Retinal pigment epithelial cell (primary cell): ENCODE measurements around the gene ACVR1.

Source experiments
- DNase-seq: peaks from one replicate; pipeline ENCODE4 v3.0.0-alpha.2; 2010; ENCODE audit warnings: low read depth
- H3K4me3 ChIP-seq: 2 replicates; pipeline ENCODE4 v1.5.1; 2011; ENCODE audit warnings: mild to moderate bottlenecking, low read length, control low read depth, moderate library complexity
- CTCF ChIP-seq: conservative IDR thresholded peaks from 2 replicates; pipeline ENCODE4 v1.5.1; 2011; ENCODE audit warnings: low read depth, low read length, control low read depth, inconsistent platforms

Gene ACVR1

GRCh38 chr2:157901325-157901724 is 25.2 kb upstream of the ACVR1 start:
- TF ChIP-seq CTCF, result peak; percentile 47
- no peak overlapping the region for H3K4me3 ChIP-seq
- DNase-seq, result no peak

- H3K4me3 ChIP-seq, result no peak overlapping the region
- DNase-seq, result no peak
- TF ChIP-seq CTCF, result no peak
Measured at GRCh38 chr2:157900684-157901083, 24.6 kb upstream of the ACVR1 start.

- DNase-seq, result no peak
- H3K4me3 ChIP-seq, result no peak overlapping the region
- no peak for TF ChIP-seq CTCF
Measured at GRCh38 chr2:157900203-157900602, 24.1 kb upstream of the ACVR1 start.

- no peak for DNase-seq
- H3K4me3 ChIP-seq, result no peak overlapping the region
- no peak for TF ChIP-seq CTCF
Measured at GRCh38 chr2:157899125-157899839, 23.2 kb upstream of the ACVR1 start.

GRCh38 chr2:157898591-157898996 is 22.5 kb upstream of the ACVR1 start:
- no peak for TF ChIP-seq CTCF
- peak; percentile 55 for DNase-seq
- no peak overlapping the region for H3K4me3 ChIP-seq

GRCh38 chr2:157897106-157897971 is 21.2 kb upstream of the ACVR1 start:
- DNase-seq, result no peak
- TF ChIP-seq CTCF, result no peak
- no peak overlapping the region for H3K4me3 ChIP-seq
